NCI-H2227 (cell line): ENCODE measurements around the gene SLC2A6.

Experiments
- DNase-seq: peaks from one replicate; lab custom pipeline; 2025; ENCODE audit not compliant: unreplicated experiment; lab: John Stamatoyannopoulos, UW

The SLC2A6 gene

DNA sequence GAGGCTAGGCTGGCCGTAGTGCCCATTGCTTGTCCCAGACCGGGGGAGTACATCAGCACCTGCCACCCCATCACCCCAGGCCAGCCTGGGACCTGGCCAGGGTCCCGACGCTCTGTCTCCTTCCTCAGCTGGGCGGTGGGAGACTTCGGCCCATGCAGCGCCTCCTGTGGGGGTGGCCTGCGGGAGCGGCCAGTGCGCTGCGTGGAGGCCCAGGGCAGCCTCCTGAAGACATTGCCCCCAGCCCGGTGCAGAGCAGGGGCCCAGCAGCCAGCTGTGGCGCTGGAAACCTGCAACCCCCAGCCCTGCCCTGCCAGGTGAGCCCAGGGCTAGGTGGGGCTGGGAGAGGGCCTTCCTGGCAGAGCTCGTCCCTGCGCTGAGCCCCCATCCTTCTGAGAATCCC is 35.7 kb downstream of the SLC2A6 start:
- DNase-seq: no peak

DNA sequence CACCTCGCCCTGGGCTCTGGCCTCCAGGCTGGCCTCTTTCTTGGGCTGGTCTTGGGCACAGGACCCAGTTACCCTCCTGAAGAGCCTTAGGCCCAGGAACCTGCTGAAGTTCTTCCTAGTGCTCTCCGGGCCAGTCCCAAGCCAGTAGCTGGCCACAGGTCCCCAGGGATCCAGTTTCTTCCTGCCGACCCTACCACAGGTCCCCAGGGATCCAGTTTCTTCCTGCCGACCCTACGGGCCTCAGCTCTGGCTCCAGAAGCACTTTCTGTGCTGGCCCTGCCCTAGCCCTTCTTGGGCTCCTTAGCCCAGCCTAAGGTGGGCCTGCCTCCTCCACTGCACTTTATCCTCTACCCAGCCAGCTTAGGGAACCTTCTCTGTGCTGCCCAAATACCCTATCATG is 37.3 kb downstream of the SLC2A6 start:
- no peak for DNase-seq

DNA sequence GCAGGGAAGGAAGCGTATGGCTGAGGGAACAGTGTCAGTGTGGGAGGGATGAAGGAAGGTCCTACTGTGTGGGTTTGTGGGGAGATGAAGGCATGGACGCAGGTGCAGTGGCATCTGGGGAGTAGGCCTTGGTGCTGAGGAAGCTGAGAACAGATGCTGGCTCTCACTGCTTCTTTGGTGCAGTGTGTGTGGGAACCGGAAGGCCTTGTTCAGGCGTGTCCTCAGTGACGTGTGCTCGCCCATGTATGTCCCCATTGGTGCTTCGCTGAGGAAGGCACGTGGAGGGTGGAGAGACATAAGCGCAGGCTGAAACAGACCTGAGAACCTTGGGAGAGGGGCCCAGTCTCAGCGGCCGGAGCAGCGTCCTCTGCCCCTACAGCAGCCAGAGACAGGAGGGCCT is 38.0 kb downstream of the SLC2A6 start:
- no peak for DNase-seq

DNA sequence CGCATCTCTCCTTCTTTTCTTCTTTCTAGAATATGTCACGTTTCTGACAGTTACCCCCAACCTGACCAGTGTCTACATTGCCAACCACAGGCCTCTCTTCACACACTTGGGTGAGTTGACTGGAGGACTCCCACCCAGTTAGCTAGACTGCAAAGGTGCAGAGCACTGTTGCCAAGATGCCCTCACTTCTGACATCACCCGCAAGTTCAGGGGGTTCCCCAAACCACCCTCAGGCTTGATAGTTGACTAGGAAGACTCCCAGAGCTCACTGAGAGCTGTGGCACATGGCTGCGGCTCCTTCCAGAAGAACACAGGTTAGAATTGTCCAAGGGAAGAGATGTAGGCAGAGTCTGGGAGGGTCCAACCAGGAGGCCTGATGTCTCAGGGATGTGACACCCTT is 39.6 kb downstream of the SLC2A6 start:
- DNase-seq: no peak

DNA sequence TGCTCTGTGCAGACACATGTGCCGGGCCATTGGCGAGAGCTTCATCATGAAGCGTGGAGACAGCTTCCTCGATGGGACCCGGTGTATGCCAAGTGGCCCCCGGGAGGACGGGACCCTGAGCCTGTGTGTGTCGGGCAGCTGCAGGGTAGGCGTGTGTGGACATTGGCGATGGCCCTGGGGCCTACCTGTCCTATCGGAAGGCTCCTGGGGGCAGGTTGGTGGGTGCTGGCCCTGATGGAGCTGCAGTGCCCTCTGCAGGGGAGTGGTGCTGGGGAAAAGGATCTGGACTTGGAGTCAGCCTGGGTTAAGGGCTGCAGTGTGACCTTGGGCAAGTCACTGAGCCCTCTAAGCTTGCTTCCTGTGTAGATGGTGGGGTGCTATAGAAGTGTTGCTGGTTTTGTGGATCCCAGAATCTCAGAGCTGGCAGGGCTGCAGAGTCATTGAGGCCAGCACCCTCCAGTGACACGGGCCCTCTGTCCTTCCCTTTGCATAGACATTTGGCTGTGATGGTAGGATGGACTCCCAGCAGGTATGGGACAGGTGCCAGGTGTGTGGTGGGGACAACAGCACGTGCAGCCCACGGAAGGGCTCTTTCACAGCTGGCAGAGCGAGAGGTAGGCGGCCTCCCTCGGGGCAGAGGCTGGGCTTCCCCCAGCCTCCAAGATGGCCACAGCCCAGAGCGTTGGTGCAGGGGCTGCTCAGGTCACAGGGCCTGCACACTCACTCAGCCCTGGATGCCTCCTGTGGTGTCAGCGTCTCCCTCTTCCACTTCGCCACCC is 41.0 kb downstream of the SLC2A6 start:
- DNase-seq: no peak

DNA sequence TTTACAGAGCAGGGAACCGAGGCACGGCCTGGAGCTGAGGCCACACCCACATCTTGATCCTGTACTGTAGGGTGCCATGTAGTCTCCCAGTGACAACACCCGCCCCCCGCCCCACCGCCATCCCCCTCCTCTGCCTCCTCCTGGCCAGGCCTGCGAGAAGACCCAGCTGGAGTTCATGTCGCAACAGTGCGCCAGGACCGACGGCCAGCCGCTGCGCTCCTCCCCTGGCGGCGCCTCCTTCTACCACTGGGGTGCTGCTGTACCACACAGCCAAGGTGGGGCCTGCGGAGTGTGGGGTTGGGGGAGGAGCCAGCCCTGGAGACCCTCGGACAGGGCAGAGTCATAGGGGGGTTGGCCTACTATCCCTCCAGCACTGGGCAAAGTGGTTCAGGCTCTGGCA is 42.2 kb downstream of the SLC2A6 start:
- no peak for DNase-seq

DNA sequence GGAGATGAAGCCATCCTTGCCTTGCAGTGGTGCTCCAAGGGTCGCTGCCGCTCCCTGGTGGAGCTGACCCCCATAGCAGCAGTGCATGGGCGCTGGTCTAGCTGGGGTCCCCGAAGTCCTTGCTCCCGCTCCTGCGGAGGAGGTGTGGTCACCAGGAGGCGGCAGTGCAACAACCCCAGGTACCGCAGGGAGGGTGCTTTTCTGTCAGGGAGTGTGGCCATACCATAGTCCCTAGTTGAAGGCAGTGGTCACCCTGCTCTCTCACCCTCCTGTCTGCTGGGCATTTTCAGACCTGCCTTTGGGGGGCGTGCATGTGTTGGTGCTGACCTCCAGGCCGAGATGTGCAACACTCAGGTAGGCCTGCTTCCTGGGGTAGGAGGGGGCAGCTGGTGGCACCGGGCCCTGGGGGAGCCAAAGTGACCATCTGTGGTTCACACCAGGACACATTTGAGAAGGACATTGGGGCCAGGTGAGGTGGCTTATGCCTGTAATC is 45.5 kb downstream of the SLC2A6 start:
- DNase-seq: no peak

DNA sequence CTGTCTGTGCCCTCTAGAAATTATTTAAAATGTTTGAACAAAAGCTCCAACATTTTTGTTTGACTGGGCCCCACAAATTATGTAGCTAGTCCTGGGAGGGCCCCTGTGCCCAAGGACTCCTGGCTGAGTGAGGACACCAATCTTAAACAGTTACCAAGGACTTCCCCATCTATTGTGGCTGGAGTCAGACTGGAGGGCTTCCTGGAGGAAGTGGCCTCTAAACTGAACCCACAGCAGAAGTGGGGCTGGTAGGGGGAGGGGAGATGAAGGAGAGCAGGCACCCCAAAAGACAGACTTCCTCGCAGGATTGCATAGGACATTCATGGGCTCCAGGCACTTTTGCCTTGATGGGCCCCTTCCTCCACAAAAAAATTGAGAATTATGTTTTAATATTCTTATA is 48.7 kb downstream of the SLC2A6 start:
- no peak for DNase-seq

DNA sequence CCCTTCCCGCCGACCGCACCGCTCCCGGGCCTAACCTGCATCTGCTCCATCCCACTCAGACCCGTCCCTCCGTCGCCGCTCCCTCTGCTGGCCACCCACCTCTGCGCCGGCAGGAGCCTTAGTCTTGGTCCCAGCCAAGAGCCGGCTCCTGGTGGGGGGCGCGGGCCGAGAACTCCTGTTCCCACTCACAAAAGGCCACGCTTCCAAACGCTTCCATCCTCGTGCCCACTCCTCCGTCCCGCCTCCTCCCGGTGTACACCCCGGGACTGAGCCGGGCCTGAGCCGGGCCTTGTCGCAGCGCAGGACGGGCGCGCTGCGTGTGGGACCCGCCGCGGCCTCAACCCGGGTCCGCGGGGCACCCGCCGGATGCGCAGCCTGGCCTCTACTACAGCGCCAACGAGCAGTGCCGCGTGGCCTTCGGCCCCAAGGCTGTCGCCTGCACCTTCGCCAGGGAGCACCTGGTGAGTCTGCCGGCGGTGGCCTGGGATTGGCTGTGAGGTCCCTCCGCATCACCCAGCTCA is 49.2 kb downstream of the SLC2A6 start:
- no peak for DNase-seq

DNA sequence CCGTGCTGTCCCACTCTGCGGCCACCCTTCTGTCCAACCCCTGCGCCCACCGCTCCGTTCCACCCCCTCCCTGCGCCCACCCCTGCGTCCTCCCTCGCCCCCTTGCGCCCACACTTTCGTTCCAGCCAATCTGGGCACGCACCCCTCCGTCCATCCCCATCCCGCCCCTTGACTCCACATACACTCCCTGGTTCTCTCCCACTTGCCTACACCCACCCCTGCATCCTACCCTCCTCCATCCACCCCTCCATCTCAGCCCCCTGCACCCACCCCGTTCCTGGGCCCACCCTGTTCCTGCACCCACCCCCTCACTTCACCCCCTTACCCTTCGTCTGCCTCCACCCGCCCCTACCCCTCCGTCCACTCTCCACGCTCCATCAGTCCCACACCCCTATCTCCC is 49.7 kb downstream of the SLC2A6 start:
- no peak for DNase-seq

DNA sequence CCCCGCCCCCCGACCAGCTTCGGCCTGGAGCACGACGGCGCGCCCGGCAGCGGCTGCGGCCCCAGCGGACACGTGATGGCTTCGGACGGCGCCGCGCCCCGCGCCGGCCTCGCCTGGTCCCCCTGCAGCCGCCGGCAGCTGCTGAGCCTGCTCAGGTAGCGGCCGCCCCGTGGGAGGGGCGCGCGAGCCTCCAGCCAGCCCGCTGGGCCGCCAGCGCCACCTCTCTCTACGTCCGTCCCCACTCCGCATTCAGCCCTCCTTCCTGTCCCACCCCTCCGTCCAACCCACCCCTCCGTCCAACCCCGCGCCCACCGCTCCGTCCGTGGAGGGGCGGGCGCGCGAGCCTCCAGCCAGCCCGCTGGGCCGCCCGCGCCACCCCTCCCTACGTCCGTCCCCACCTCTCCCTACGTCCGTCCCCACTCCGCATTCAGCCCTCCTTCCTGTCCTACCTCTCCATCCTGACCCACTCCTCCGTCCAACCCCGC is 50.2 kb downstream of the SLC2A6 start:
- peak; percentile 82 for DNase-seq

DNA sequence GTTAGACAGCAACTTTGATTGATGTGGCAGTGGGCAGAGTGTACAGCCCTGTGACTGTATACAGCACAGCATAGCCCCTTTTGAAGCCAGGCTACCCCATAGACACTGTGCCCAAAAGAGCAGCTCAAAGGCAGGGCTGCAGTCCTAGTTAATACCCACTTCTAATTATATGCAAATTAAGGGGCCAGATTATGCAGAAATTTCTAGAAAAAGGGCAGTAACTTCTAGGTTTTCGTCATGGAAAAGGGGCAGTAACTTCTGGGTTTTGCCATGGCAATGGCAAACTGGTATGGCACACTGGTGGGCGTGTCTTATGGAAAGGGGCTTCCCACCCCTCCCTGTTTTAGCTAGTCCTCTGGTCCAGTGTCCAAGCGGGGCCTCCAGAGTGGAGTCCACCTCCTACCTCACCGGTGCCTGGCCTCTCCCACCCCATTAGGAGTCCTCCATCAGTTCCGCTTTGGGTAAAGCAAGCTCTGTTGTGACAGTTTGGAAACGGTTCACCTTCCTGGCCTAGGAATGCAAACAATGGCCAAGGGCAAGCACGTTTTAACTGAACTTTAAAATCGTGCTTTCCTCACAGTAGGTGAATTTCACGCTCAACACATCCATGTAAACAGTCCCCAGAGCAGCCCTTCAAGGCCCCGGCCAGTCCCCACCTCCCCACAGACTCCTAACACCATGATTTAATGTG is 51.1 kb downstream of the SLC2A6 start:
- no peak for DNase-seq

DNA sequence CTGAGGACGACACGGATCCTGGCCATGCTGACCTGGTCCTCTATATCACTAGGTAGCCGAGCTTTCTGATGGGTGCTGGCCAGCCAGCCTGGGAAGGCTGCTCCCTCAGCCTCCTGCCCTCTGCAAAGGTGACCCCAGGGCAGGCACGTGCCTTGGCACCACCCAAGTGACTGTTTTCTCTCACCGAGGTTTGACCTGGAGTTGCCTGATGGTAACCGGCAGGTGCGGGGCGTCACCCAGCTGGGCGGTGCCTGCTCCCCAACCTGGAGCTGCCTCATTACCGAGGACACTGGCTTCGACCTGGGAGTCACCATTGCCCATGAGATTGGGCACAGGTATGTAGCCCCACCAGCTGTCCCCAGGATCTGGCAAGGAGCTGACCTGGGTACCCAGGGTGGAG is 52.9 kb downstream of the SLC2A6 start:
- no peak for DNase-seq

DNA sequence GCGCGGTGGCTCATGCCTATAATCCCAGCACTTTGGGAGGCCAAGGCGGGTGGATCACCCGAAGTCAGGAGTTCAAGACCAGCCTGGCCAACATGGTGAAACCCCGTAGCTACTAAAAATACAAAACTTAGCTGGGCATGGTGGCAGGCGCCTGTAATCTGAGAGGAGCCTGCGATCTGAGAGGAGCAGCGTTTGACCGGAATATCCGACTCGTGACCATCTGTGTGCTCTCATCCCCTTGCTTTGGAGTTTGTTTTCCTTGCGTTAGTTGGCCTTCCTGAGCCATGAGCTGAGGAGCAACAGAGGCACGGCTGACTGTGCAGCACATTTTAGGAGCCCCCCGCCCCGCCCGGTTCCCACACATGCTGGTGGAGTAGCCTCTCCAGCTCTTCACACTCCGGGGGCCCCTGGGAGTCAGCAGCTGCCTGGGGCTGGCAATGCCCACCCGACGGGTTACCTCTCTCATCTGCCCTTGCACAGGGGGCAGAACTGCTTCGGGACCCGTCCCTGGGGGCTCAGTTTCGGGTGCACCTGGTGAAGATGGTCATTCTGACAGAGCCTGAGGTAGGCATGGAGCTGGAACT is 53.8 kb downstream of the SLC2A6 start:
- no peak for DNase-seq

DNA sequence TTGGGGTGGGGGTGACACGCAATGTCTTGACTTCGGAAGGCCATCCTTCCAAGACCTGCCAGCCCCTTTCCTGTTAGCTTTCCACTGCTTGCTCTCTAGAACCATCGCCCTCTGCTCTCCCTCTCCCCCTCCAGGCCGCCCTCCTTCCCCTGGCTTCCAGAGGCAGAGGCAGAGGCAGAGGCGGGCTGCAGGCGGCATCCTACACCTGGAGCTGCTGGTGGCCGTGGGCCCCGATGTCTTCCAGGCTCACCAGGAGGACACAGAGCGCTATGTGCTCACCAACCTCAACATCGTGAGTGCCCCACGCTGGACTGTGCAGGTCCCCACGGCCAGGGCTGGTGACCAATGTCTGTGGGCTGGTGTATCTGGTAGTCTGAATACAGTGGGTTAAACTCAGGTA is 54.7 kb downstream of the SLC2A6 start:
- no peak for DNase-seq

DNA sequence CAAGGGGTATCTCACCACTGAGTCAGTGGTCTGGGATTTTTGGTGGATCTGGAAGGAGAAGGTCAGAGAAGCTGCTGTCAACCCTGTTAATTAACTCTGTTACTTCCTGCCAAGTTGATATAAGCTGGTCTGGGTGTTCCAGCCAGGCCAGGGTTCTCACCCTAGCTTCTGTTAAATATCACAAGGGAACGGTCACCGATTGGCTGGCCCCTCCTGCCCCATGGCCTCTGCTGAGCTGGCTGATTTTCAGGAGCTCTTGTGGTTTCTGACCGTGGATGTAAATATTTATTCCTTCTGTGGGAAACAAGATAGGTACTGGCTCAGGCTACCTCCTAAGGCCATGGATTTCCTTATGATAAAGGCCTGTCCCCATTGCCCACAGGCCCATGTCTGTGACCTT is 55.7 kb downstream of the SLC2A6 start:
- DNase-seq: no peak

DNA sequence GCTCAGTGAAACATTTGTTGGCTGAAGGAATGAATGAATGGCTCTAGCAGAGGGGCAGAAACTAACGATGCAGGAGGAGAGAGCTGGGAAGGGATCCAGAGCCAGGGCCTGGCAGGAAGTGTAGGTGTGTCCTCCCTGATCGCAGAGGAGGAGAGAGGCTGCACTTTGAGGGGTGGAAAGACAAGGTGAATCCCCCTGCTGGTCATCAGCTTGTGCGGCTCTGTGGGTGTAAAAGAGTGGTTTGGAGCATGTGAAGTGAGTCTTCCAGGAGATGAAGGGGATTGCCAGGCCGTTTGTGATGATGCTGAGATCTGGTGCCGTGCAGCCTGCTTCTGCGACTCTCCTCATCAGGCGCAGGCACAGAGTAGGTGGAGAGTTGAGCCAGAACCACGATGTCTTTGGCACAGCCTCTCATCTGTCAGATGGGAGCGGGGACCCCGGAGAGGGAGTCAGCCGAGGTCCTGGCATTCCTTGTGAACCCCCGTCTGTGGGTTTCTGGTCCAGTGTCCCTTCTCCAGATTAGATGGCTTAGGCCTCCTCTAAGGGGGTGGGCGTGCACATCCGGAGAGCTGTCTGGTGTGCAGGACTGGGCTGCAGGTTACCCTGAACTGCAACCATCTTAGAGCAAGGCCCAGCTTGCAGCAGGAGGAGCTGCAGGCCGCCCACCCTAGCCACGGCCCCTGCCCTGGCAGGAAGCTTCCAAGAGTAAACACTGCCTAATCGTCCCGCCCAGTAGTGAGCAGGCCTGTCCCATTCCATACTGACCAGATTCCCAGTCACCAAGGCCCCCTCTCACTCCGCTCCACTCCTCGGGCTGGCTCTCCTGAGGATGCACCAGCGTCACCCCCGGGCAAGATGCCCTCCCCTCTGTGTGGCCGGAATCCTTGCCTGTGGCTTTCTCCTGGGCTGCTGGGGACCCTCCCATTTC is 57.0 kb downstream of the SLC2A6 start, which contains the start of gene ADAMTS13:
TSS of gene ADAMTS13 (plus strand) at position 753 of the 928 bp plus-strand sequence. CDS start at position 830, 77 bp downstream.
- no peak for DNase-seq
